HepG2 (cell line): Measurements from ENCODE around the gene FAAP100. TPM values are rescaled to one million over a fixed set of nuclear protein-coding genes. Genes with fewer than 3 reads are reported as not detected.

Experiments
- CREBL2 ChIP-seq: sonication (generic); formaldehyde crosslinking; IDR thresholded peaks from 2 replicates; pipeline ENCODE4 v1.8.1; 2023; ENCODE audit warnings: missing genetic modification reagents, mild to moderate bottlenecking, borderline replicate concordance
- FOXM1 ChIP-seq: sonication (generic); formaldehyde crosslinking; IDR thresholded peaks from 2 replicates; pipeline ENCODE4 v1.5.0; 2020; ENCODE audit warnings: missing genetic modification reagents
- KLF12 ChIP-seq: sonication (generic); formaldehyde crosslinking; IDR thresholded peaks from 2 replicates; pipeline ENCODE4 v1.4.0; 2020; ENCODE audit warnings: missing genetic modification reagents, borderline replicate concordance
- KLF16 ChIP-seq, 2 experiments: sonication (generic) in 1 of 2; formaldehyde crosslinking in 1 of 2; IDR thresholded peaks; 2 replicates each; pipeline versions ENCODE4 v1.6.1 to v1.8.0; 2016 to 2023; ENCODE audit warnings: missing genetic modification reagents in 2 of 2, missing compliant biosample characterization in 1 of 2
- MEIS2 ChIP-seq: sonication (generic); formaldehyde crosslinking; IDR thresholded peaks from 2 replicates; pipeline ENCODE4 v1.9.0; 2021; ENCODE audit warnings: mild to moderate bottlenecking, missing genetic modification reagents
- PCBP2 ChIP-seq: fragments of 200-400 bp; formaldehyde crosslinking; optimal IDR thresholded peaks from 2 replicates; pipeline ENCODE3; 2018; ENCODE audit warnings: low read length, low read depth; ENCODE audit not compliant: poor library complexity, severe bottlenecking
- REXO4 ChIP-seq: sonication (generic); formaldehyde crosslinking; IDR thresholded peaks from 2 replicates; pipeline ENCODE4 v1.8.0; 2022; ENCODE audit warnings: missing genetic modification reagents, mild to moderate bottlenecking, borderline replicate concordance
- TFAP4 ChIP-seq: sonication (generic); IDR thresholded peaks from 2 replicates; pipeline ENCODE4 v1.6.1; 2016; ENCODE audit warnings: low read depth, borderline replicate concordance
- U2AF2 ChIP-seq: fragments of 200-400 bp; formaldehyde crosslinking; IDR thresholded peaks from 2 replicates; pipeline ENCODE4 v1.6.1; 2017; ENCODE audit warnings: low read depth, mild to moderate bottlenecking, low read length
- WIZ ChIP-seq: sonication (generic); formaldehyde crosslinking; IDR thresholded peaks from 2 replicates; pipeline ENCODE4 v1.5.1; 2020; ENCODE audit warnings: mild to moderate bottlenecking, missing genetic modification reagents
- ZBTB25 ChIP-seq: IDR thresholded peaks from 2 replicates; pipeline ENCODE4 v1.6.1; 2018; ENCODE audit warnings: missing genetic modification reagents
- ZBTB40 ChIP-seq, 2 experiments: fragments of 450-650 bp in 1 of 2; sonication (generic) in 1 of 2; formaldehyde crosslinking in 1 of 2; IDR thresholded peaks; 2 replicates each; pipeline versions ENCODE4 v1.6.1 to v1.8.0; 2016 to 2022; ENCODE audit warnings: antibody characterized with exemption in 1 of 2, mild to moderate bottlenecking in 1 of 2, missing genetic modification reagents in 1 of 2
- ZZZ3 ChIP-seq: sonication (generic); formaldehyde crosslinking; IDR thresholded peaks from 2 replicates; pipeline ENCODE4 v1.4.0; 2020; ENCODE audit warnings: missing genetic modification reagents, mild to moderate bottlenecking, borderline replicate concordance
- polyA plus RNA-seq, 8 experiments: library from polyadenylated mRNA; depleted of rRNA in 3 of 8; stranded (reverse) in 7 of 8; unstranded in 1 of 8; fragments of >200 nt; fragmentation: Illumina TruSeq in 4 of 8; extraction: Trizol in 4 of 8; gene quantifications; 2 replicates each; pipeline versions ENCODE4 v1.2.1 to v1.2.3, GENCODE V29; 2011 to 2016; ENCODE audit warnings: low read depth in 4 of 8, missing spikeins in 1 of 8, mixed read lengths in 1 of 8; ENCODE audit not compliant: insufficient read depth in 1 of 8
- total RNA-seq, 5 experiments: library from RNA; depleted of rRNA; stranded (reverse); fragments of >200 nt; fragmentation: Illumina TruSeq; extraction: Trizol; gene quantifications; 2 replicates each; pipeline ENCODE4 v1.2.3, GENCODE V29; 2016; ENCODE audit warnings: low read depth in 1 of 5

FAAP100 gene
- total and polyA plus RNA-seq, 2 of the 13 experiments (the other 11 are each of a cell fraction or from before 2014, with no cell fraction given): 7.6 to 20.8 TPM

- TF ChIP-seq ZBTB40 (IDR thresholded peaks at IDR 0.05) (no peak), ZBTB40 (CRISPR knock-in tag; IDR thresholded peaks at IDR 0.05) (no peak), PCBP2 (no peak), KLF16 (CRISPR knock-in tag; IDR thresholded peaks at IDR 0.05) (0 out of 4 replicates have a peak, but pooled peaks of 1 of the 2 experiments have one; percentile 11), TFAP4 (peak; percentile 7; the same call in 1 of the 2 replicates), KLF12 (CRISPR knock-in tag) (no peak), ZBTB25 (no peak), MEIS2 (CRISPR knock-in tag) (peak; percentile 70; the same call in 1 of the 2 replicates), ZZZ3 (CRISPR knock-in tag) (no peak), REXO4 (CRISPR knock-in tag) (no peak), CREBL2 (CRISPR knock-in tag) (no peak), WIZ (CRISPR knock-in tag) (no peak), U2AF2 (no peak), FOXM1 (CRISPR knock-in tag) (no peak)
Measured at GRCh38 chr17:81576621-81577277, 24.6 kb upstream of the FAAP100 start (continued).
